ENCODE results near the gene AMOTL2.

AMOTL2 gene

DNA sequence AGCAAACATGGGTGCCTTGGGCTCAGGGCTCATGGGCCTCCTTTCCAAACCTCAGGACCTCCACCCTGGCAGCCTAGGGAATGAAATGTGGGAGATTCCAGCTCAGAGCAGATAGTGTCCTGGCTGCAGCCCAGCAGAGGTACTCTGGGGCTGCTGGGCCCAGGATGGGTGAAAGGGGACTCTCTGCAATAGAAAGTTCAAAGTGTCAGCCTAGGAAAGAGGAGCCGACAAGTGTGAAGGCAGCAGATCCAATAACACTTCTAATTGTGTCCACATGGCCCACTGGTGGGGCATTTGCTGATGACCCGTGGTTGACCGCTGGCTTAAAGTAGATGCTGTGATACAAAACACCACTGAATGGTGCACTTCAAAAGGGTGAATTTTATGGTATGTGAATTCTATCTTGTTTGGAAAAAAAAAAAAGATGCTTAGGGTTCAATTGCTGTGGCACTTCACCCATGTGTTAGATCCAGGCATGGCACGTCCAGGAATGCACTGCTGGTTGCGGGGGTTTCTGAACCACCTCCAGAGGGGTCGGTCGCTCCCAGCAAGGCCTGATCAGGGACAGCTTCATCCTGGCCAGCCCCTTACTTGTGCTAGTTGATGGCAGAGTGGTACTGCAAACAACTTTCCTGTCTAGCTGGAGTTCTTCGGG is 20.9 kb downstream of the AMOTL2 start:
- no peak for DNase-seq (ENCODE audit: low spot score)

DNA sequence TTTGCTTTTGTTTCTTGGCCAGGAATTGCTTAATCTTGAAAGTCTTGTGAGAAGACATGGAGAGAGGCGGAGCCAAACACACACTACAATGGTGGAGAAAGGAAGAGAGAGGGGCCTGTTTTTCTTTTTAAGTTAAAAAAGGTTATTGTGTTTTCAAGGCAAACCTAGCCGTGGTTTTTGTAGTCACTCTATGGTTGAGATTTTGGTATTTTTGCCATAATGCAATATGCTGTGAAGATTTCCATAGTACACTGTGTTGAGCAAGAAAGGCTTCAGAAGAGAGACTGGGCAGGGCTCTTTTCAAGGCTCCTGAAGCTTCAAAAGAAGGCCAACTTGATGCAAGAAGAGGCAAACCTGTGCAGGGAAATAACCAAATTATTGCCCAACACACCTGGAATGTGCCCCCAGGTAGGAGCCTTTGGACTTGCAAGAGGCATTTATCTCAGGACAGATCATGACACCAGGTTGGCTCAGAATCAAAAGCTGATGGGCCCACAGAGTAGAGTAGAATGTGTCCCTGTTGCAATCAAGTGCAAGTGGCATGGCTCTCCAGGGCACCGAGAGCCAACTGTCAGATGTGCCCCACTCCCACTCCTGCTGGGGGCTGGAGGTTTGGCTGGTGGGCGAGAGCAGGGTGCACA is 22.1 kb downstream of the AMOTL2 start:
- DNase-seq (ENCODE audit: low spot score) = no peak

DNA sequence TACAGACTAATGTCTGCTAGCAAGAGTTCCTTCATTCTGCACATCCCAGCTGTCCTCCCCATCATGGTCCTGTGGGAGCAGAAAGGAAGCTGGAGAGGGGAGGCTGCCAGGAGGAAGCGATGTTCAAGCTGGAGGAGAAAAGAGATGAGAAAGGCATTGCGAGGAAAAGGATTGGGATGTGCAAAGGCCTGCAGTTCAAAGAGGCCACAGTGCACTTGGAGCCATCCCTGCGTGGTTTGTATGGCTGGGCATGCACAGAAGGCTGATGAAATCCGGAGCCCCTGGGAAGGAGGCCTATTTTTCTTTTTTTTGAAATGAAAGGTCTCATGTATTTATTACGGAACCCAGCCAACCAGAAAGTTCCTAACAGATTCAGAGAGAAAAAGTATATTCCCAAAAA is 22.8 kb downstream of the AMOTL2 start:
- no peak for DNase-seq (ENCODE audit: low spot score)

DNA sequence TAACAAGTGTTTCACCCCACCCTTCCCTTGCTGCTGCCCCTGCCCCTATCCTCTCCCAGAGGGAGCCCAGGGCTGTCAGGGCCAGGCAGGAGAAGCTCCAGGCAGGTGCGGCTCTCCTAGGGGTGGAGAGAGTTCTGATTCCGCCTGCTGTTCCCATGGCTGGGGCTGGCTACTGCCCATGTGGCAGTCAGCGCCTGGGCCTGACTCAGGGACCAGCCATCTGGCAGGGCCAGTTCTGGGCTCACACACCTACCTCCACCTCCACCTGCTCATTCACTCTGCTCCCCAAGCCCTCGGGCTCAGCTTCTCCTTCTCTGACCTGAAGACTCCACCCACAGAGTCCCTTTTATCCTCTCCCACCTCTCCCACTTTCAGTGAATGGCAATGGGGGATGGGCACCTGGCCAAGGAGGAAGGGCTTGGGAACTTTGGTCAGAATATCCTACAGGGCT is 23.4 kb downstream of the AMOTL2 start:
- DNase-seq (ENCODE audit: low spot score) = no peak

DNA sequence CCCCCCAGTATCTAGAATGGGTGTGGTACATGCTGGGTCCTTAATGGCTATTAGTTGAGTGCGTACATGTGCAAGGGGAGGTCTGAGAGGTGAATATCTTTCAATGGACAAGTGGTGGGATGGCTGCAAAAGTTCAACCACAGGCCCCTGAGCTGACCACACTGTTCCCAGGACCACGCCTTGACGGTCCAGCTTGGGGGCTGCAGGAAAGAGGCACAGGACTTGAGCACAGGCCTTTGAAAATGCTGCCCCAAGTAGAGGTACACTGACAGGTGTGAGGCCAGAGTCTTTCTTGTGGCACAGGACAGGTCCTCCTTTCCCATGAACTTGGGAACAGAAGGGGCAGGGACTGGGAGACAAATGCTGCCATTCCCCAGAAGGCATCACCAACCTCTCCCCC is 24.0 kb downstream of the AMOTL2 start:
- no peak for DNase-seq (ENCODE audit: low spot score)

DNA sequence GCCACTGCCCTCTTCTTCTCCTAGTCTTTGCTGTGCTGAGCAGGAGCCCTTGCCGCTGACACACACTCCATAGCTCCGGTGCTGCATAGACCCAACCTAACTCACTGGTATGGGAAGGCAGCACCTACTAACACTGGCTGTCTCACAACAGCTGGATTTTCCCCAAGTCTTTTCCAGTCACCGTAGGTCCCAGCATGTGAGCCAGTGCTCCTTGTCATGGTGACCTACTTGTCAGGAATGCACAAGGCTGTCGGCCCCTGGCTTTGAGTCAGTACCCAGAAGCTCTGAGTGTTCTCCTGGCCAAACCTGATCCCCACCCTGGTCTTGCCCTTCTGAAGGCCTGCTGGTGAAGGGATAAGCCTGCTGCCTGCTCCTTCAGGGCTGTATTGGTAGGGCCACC is 25.7 kb downstream of the AMOTL2 start:
- no peak for DNase-seq (ENCODE audit: low spot score)

DNA sequence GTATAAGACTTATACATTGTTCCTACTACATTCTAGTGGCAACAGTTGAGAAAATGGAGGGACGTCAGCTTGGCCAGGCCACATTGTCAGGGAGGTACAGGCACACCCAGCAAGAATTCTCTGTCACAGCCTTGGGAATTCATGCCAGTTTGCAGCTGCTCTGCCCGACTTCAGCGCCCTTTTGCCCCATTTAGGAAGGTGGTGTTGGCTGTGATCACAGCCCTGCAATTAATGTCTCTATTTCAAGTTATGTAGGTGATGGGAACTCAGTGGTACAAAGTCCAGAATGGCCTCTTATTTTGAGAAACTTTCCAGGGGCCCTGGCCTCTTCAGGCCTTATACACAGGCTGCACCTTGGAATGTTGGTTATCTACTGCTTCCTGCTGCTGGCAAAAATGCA is 26.7 kb downstream of the AMOTL2 start:
- no peak for DNase-seq (ENCODE audit: low spot score)

DNA sequence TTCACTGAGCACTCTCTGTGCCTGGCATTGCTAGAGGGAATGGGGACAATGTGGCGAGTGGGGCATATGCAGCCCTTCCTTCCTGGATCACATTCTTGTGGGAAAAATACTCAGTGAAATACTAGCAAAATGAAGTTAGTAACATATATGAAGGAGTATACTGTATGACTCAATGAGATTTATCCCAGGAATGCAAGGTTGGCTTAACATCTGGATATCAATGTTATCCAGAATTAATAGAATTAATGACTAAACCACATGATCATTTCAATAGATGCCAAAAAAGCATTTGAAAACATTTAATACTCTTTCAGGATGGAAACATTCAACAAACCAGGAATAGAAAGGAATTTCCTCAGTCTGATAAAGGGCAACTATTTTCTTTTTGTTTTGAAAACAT is 27.5 kb downstream of the AMOTL2 start:
- no peak for DNase-seq (ENCODE audit: low spot score)

DNA sequence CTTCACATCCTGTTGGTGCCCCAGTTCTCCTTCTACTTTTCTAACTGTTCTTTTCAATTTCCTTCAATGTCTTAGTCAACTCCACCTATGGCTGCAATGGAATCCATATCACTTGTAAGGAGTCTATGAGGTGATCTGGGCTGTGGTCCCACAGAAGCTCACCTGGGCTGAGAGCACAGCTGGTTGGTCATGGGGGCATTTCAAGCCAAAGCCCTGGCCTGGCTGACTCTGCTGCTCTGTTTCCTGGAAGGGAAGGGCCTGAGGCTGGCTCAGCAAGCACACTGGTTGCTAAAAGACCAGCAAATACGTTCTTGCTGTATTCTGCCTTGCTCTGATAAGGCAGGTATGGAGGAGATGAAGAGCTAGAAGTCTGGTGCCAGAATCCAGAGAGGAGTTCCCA is 29.0 kb downstream of the AMOTL2 start:
- DNase-seq (ENCODE audit: low spot score) = no peak

DNA sequence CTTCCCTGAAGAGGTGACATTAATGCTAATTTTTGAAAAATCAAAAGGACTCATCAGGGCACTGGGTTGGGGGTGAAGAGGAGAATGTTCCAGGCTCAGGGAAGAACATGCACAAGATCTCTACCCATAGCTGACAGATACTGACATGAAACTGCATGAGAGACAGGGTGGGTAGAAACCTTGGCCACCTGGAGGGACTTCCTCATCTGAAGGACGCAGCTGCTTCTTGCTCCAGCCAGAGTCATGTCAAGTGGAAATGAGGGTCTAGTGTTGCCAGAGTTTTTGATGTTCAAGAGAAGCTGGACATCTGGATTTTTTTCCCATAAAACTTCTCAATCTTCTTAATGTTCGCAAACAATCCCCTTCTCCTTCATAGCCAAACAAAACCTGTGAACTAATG is 29.7 kb downstream of the AMOTL2 start:
- no peak for DNase-seq (ENCODE audit: low spot score)

DNA sequence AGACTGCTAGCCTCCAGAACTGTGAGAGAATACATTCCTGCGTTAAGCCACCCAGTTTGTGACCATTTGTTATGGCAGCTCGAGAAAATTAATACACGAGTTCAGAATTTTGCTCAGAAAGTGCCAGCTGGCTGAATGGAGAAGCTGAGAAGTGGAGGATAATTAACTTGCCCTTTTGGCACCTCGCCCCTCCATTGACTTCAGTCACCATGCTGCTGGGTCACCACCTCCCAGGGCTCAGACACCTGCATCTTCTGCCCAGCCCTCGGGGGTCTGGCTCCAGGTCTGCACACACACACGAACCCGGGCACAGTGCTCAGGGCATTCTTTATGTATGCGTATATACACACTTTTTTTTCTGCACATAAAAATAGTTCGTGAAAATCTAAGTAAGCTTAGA is 32.0 kb downstream of the AMOTL2 start:
- DNase-seq (ENCODE audit: low spot score) = no peak

DNA sequence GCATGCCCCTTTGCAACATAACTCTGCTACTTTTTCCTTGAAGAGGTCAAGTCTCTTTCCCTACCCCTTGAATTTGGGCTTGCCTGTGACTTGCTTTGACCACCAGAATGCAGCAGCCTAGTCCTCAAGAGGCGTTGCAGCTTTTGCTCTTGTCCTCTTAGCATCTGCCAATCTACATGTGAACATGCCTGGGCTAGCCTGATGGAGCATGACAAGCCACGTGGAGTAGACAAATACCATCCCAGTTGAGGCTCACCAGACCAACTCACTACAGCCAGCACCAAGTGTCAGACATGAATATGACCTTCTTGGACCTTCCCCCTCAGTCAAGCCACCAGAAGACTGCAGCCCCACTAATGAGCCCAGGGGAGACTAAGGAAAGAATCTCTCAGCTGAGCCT is 32.9 kb downstream of the AMOTL2 start:
- no peak for DNase-seq (ENCODE audit: low spot score)

DNA sequence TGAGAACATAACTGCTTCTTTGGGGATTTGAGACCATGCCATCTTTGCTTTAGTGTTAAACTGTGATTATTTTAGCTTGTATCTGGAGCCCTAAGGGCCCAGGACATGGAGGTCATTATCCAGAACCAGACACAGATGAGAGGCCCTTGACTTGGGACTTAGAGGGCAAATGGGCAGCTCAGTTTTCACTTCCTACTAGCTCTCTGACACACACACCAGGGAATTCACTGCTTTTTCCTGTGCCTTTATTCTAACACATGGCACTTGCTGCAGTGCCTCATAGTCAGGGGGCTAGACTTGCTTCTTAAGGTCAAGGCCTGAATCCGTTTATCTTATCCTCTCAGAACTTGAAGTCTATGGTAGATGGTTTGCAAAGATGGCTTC is 33.3 kb downstream of the AMOTL2 start:
- DNase-seq (ENCODE audit: low spot score) = no peak

DNA sequence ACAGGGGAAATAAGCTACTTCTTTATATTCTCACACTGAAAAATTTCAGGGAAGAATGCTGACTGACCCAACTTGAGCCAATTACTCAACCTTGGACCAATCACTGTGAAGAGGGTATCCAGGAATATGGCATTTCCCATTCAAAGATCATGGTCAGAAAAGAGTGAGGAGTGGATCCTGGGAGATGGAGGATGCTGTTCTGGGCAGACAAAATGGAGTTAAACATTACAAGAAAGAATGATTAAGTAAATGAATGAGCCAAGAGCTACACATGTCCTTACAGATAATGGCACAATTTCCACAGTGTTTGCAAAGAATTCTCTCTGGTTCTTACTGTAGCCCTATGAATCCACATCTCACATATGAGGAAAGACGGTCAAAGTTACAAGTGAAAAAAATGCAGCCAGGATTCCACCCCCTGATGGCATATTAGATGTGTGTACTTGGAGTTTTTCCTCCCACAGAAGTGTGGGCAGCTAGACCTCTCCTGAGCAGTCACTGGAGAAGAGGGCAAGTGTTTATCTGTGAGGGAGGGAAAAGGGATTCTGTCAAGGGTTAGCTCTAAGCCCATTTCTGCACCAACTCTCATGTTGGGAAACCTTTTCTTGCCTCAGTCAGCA is 33.8 kb downstream of the AMOTL2 start:
- DNase-seq (ENCODE audit: low spot score) = no peak

DNA sequence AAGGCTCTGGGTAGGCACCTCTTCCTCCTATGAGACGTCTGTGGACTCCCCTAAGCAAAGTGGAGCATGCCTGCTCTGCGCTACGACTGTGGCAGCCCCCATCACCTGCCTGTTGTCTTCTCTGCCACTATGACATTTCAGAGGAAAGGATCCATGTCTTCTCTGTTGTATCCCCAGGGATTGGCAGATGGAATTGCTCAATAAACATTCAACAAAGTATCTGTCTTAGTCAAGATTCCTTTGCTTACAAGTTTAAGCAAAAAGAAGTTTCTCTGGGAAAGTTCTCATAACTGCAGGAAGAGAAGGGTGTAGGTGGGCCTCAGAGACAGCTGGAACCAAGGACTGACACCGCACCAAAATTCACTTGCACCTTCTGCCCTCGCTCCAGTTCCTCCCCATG is 34.3 kb downstream of the AMOTL2 start:
- DNase-seq (ENCODE audit: low spot score) = no peak

DNA sequence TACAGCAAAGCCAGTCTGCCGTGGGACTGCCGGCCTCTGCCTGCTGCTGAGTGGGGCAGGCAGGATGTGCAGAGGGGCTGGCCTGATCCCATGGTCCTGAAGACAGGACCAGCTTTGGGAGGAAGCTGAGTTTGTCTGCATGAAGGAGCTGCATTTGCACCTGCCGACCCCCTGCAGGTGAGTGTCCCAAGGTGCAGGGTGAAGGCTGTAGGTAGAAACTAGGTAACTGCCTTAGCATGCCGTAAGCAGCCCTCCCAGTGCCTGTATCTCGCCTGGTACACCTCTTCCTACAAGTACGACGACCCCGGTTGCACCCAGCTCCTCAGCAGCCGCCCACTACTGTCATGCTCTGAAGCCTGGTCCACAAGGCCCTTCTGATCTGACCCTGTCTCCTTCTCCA is 34.9 kb downstream of the AMOTL2 start:
- DNase-seq (ENCODE audit: low spot score) = no peak

DNA sequence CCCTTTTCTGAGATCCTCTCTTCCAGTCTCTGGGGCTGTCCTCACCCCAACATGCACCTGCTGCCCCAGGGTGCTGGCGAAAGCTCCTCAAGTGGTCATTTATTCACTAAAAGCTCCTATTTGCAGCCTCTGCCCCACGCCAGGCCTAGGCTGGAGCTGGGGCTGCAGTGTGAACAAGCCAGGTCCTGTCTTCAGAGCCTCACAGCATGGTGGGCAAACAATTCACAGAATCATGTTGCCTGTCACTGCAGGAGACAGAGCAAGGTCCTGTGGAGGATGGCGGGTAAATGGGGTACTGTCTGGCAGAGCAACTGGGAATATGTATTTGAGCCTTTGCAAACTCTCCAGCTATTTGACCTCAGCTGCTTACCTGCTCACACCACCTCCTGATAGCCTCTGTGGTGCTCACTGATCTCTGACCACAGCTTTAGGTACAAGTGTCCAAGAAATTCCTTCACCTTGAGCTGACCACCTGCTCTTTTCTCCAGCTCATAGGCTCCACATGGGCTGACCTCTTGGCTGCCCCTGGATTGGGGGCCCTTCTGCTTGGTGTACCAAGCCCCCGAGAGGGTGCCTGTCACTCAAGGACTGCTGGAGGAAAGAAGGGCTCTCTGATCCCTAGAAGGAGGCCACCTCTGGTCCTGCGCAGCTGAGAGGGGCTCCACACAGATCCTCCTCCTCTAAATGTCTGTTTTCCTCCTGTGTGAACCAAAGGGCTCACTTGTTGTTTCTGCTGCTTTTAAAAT is 35.6 kb downstream of the AMOTL2 start:
- no peak for DNase-seq (ENCODE audit: low spot score)

DNA sequence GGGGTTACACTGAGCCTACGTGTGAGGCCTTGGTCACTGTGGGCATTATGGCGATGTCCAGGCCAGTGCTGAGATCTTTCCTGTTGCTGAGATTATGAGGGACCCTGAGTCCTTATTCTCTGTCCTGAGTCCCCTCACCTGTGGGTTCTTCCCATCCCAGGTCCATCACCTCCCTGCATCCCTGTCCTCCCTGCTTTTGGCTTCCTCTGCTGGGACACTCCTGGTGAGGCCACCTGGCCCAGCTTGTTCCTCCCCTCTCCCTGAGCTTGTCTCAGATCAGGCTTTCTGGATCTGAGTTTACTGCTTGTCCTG is 36.1 kb downstream of the AMOTL2 start:
- DNase-seq (ENCODE audit: low spot score) = no peak

DNA sequence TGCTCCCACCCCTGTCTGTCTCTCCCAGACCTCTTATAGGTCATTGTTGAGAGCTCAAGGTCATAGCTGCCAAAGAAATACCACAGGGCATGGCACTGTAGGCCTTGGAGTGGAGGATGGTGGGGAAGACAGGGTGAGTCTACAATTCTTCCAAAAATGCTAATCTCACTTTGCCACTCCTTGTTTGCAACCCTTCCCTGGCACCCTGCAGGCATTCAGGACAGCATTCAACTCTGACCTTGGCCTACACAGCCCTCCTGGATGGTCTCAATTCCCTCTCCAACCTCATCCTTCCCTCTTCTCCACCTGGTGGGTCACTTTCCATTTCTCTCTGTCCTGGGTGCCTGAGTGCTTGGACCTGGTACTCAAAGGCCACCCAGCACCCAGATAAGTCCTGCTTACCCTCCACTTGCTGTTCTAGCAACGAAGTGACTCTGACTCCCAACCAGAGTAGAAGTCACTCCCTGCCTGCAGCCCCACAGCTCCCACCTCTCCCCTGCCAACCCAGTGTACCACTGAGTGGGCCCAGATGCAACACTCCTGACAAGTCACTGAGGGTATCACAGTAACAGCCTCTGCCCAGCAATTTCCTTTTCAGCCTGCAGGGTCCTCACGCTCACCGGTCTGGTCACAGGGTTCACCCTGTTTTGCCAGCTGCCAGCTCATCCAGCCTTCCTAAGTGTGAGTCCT is 36.6 kb downstream of the AMOTL2 start:
- DNase-seq (ENCODE audit: low spot score) = no peak

DNA sequence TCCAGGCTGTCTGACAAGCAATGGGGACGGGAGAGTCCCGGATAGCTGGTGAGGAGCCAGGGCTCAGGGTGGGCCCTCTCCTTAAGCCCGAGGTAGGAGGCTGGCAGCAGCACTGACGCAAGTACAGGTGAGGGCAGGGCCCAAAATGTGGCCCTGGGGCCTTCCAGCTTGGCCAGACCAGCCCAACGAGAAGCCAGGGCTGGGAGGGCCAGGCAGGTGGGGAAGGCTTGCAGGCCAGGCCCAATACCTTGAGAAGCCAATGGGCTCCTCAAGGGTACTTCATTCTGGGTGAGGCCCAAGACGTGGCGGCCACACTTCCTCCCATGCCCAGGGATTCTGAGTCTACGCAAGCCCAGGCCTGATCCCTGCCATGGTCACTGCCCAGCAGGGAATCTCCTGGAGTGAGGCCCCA is 37.2 kb downstream of the AMOTL2 start:
- DNase-seq (ENCODE audit: low spot score) = no peak

DNA sequence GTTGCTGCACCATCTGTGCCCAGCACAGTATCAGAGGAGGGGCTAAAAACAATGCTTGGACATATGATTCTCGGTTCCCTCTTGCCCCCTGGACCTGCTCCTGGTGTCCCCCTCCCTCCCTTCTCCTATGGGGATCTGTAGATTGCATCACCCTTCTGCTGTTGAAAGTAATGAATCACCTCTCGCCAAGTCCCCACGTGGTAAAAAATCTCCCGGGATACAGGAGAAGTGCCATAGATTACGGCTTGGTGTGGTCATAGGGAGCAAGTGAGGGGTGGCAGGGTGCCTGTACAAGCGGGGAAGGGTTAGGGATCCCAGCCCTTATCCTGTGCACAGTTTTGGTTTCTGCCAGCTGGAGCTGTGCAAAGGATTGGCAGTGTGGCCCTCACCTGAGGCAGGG is 37.7 kb downstream of the AMOTL2 start:
- no peak for DNase-seq (ENCODE audit: low spot score)

DNA sequence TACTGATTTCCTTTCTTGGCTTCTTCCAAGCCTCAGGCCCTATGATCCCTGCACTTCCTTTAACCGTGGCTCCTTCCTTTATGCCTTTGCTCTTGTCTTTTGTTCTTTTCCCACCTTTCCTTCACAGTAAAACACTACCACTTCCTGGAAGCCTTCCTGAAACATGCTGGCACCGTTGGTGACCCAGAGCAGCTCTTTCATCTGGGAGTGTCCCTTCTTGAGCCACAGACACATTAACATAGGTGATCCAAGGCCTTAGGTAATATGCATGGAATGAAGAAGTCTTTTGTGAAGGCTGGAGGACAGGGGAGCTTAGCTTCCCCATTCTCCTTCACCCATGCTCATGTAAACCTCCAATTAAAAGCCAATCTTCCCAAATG is 39.4 kb downstream of the AMOTL2 start:
- DNase-seq (ENCODE audit: low spot score) = no peak
